BJ (cell line): ENCODE data around the gene C4orf50. TPM values are rescaled to one million over a fixed set of nuclear protein-coding genes. Genes with fewer than 3 reads are reported as not detected.
"Not testable (repeated sequence)": the region's sequence is repeated elsewhere in the genome, so short reads cannot be mapped to it uniquely, and the experiment has no call there.

ENCODE experiments used
- CTCF ChIA-PET: fragments of 350-600 bp; formaldehyde crosslinking; extraction: SDS; loops from one replicate; lab custom pipeline; 2021; ENCODE audit warnings: antibody characterized with exemption, inconsistent platforms; lab: Yijun Ruan, JAX
- POLR2A ChIA-PET: fragments of 300-600 bp; sonication (Branson Sonifier 250); formaldehyde crosslinking; extraction: SDS; loops from one replicate; lab custom pipeline; 2021; ENCODE audit warnings: antibody characterized with exemption; lab: Charles Lee
- DNase-seq: peaks from one replicate; pipeline ENCODE4 v3.0.0-alpha.2; 2011; ENCODE audit warnings: low read depth
- H3K27me3 ChIP-seq: 2 replicates; pipeline ENCODE4 v1.6.0; 2011; ENCODE audit warnings: low read length; ENCODE audit not compliant: control insufficient read depth, insufficient read depth
- H3K36me3 ChIP-seq: 2 replicates; pipeline ENCODE4 v1.5.1; 2011; ENCODE audit warnings: low read length; ENCODE audit not compliant: control insufficient read depth, insufficient read depth
- H3K4me3 ChIP-seq: 2 replicates; pipeline ENCODE4 v1.5.1; 2011; ENCODE audit warnings: low read depth, mild to moderate bottlenecking, control low read depth, low read length
- polyA plus RNA-seq: library from polyadenylated mRNA; depleted of rRNA; stranded (reverse); fragments of >200 nt; gene quantifications from 2 replicates; pipeline ENCODE4 v1.2.3, GENCODE V29; 2011
- TF ChIP-seq, protein P1 (sequence below): IDR thresholded peaks from 2 replicates; pipeline ENCODE4 v1.5.1; 2011; ENCODE audit warnings: low read depth, mild to moderate bottlenecking, control low read depth, inconsistent platforms, low read length, moderate library complexity; ENCODE audit not compliant: insufficient read depth

The C4orf50 gene
- polyA plus RNA-seq, 1 experiment = not detected

DNA sequence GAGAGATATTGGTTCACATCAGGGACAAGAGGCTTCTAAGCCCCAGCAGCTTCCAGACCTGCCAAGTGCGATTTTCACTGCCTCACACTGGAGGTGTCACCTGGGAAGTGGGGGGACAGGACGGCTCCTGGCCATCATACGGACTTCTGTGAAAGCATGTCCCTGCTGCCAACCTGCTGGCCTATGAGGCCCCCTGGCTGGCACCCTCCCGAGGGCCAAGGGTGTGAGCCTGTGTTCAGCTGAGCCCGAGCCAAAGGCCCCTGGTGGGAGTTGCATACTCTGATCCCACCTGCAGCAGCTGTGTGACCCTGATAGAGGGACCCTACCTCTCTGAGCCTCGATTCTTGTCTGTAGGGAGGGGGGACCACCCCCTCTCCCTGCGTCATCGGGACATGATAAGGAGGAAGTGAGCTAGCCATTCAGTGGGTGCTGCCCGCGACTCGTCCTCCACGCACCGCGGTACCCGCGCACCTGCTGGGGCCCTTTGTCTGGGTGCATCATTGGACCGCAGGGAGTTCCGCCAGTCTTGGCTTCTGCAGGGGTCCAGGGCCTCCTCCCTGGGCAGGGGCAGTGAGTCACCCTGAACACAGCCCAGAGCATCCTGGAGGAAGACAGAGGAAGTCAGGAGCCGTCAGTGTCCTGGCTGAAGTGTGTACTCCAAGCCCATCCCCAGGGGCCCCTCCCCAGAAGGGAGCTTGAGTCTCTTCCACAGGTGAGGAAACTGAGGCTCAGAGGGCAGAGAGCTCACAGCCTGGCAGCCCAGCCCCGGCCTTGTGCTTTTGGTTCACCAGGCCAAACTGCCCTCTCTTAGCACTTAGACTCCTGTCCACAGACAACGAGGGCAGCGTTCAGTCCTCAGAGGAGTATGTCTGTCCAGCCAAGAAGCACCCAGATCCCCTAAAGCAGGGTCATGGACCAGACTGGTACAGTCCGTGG lies 24.1 kb downstream of the C4orf50 start:
- TF ChIP-seq, protein P1, sequence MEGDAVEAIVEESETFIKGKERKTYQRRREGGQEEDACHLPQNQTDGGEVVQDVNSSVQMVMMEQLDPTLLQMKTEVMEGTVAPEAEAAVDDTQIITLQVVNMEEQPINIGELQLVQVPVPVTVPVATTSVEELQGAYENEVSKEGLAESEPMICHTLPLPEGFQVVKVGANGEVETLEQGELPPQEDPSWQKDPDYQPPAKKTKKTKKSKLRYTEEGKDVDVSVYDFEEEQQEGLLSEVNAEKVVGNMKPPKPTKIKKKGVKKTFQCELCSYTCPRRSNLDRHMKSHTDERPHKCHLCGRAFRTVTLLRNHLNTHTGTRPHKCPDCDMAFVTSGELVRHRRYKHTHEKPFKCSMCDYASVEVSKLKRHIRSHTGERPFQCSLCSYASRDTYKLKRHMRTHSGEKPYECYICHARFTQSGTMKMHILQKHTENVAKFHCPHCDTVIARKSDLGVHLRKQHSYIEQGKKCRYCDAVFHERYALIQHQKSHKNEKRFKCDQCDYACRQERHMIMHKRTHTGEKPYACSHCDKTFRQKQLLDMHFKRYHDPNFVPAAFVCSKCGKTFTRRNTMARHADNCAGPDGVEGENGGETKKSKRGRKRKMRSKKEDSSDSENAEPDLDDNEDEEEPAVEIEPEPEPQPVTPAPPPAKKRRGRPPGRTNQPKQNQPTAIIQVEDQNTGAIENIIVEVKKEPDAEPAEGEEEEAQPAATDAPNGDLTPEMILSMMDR = no peak
- ChIA-PET CTCF (interaction anchor here (0.7 to 0.9 kb wide), 2 partner anchors 12 to 1086 kb away, joined by 3 to 5 read pairs; no protein-coding TSS in a partner anchor), POLR2A (no interaction called here)
- Histone ChIP-seq H3K27me3 (no peaks in the 10 kb centered on the region), H3K36me3 (no peaks in the 10 kb centered on the region), H3K4me3 (no peak overlapping the region)
- no peak for DNase-seq

DNA sequence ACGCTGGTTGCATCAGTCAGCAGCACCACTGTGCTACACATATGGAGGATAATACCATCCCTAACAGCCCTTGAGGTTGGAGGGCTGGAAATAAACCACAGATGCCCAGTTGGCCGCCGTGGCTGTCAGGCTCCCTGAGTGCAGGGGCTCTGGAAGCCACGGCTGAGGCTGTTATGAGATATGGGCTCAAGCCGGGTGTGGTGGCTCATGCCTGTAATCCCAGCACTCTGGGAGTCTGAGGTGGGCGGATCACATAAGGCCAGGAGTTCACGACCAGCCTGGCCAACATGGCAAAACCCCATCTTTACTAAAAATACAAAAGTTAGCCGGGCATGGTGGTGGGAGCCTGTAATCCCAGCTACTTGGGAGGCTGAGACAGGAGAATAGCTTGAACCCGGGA lies 24.9 kb downstream of the C4orf50 start:
- CTCF ChIA-PET, POLR2A ChIA-PET, H3K27me3 ChIP-seq, DNase-seq, H3K4me3 ChIP-seq, H3K36me3 ChIP-seq: not testable (repeated sequence)

DNA sequence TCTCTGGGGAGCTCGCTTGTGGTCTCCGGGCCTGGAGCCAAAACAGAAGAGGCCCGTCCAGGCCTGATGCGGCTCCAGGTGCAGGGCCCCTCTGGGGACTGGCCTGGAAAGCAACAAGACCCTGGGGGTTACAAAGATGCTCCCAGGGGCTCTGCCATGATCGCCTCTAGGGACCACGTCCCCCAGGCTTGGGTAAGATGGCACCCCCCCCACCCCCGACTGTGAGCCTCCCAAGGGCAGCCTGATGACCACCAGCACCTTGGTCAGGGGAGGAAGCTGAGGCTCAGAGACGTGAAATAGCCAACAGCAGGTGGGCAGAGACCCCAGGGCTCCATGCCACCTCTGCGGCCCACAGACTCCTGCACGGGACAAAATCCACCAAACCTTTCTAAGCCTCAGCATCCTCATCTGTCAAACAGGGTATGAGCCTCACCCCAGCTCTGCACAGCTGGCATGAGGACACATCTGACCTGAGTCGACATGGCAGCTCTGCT lies 25.4 kb downstream of the C4orf50 start:
- no peak overlapping the region for H3K4me3 ChIP-seq
- POLR2A ChIA-PET = no interaction called here
- H3K27me3 ChIP-seq = no peaks in the 10 kb centered on the region
- CTCF ChIA-PET = no interaction called here
- DNase-seq = no peak
- TF ChIP-seq, protein P1 = no peak
- H3K36me3 ChIP-seq = no peaks in the 10 kb centered on the region

DNA sequence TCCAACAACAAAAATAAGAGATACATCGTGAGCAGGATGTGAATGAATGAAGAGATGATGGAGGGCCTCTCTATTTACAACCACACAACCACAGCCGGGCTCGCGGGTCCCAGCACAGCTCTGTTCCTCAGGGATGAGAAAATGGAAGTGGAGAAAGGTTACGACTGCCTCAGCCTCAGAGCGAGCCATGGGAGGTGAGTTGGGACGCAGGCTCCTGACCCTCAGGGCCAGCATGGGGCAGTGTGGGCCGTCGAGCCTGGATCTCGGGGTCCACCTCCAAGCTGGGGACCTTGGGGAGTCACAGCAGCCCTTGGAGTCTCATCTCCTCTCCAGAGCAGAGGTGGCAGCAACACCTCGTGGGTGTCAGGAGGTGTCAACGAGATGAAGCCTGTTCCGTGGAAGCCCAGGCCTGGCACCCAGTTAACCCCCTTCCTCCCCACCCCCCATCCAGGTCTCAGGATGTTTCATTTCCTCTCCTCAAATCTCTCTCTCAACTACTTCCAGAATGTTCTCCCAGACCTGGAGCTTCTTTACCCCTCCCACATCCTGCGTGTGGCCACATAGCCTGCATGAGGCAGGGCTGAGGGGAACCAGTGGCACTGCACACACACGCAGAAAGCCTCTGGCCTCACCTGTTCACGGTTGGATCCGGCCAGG lies 25.9 kb downstream of the C4orf50 start:
- TF ChIP-seq, protein P1 = no peak
- Histone ChIP-seq H3K4me3 (no peak overlapping the region), H3K27me3 (no peaks in the 10 kb centered on the region), H3K36me3 (no peaks in the 10 kb centered on the region)
- CTCF ChIA-PET = no interaction called here
- POLR2A ChIA-PET = no interaction called here
- no peak for DNase-seq

DNA sequence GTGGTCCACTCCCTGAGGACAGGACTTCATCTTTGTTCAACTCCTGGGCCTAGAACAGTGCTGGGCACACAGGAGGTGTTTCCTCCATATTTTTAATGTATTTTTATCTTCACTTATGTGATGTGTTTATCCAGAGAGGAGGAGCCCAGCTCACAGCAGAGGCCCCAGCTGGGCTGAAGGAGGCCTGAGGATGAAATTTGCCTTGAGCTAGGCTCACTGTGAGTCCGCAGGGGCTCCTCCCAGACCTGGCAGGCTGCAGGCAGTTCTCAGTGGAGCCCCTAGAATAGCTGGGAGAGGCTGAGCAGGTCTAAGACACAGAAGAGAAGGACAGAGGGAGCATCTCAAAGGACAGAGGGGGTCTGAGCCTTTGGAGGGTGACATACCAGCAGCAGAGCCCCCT lies 26.8 kb downstream of the C4orf50 start:
- CTCF ChIA-PET = no interaction called here
- POLR2A ChIA-PET = no interaction called here
- H3K36me3 ChIP-seq = no peaks in the 10 kb centered on the region
- TF ChIP-seq, protein P1 = no peak
- no peaks in the 10 kb centered on the region for H3K27me3 ChIP-seq
- DNase-seq = no peak
- no peak overlapping the region for H3K4me3 ChIP-seq
